IPS-NIHi7 (cell line): ENCODE data around the gene MCTP2.
A peak's percentile ranks its signal among the peaks of the same experiment; 100 is the strongest.
"Not testable (repeated sequence)": the region's sequence is repeated elsewhere in the genome, so short reads cannot be mapped to it uniquely, and the experiment has no call there.

ENCODE experiments used
- DNase-seq: peaks from one replicate; pipeline ENCODE4 v3.0.0; 2012; ENCODE audit warnings: mixed read lengths; ENCODE audit errors: extremely low spot score

The MCTP2 gene

GRCh38 chr15:94453227-94453988 is 222.0 kb downstream of the MCTP2 start:
- DNase-seq = no peak

GRCh38 chr15:94455297-94455696 is 223.9 kb downstream of the MCTP2 start:
- no peak for DNase-seq

GRCh38 chr15:94456226-94456625 is 224.9 kb downstream of the MCTP2 start:
- no peak for DNase-seq

- DNase-seq = no peak
These were observed 226.3 kb downstream of the MCTP2 start for GRCh38 chr15:94457661-94458060.

GRCh38 chr15:94460624-94461023 is 229.3 kb downstream of the MCTP2 start:
- DNase-seq = no peak

GRCh38 chr15:94467034-94467433 is 235.7 kb downstream of the MCTP2 start:
- no peak for DNase-seq

- no peak for DNase-seq
These were observed 239.1 kb downstream of the MCTP2 start for GRCh38 chr15:94470492-94470891.

GRCh38 chr15:94476686-94477085 is 245.3 kb downstream of the MCTP2 start:
- DNase-seq = no peak

- DNase-seq = no peak
These were observed 246.7 kb downstream of the MCTP2 start for GRCh38 chr15:94477913-94478553.

- no peak for DNase-seq
These were observed 247.4 kb downstream of the MCTP2 start for GRCh38 chr15:94478763-94479162.

- no peak for DNase-seq
These were observed 249.0 kb downstream of the MCTP2 start for GRCh38 chr15:94480289-94480834.

- DNase-seq = no peak
These were observed 253.9 kb downstream of the MCTP2 start for GRCh38 chr15:94485148-94485719.

GRCh38 chr15:94487635-94488034 is 256.3 kb downstream of the MCTP2 start:
- DNase-seq = no peak

GRCh38 chr15:94493176-94493575 is 261.8 kb downstream of the MCTP2 start:
- DNase-seq = no peak

GRCh38 chr15:94493586-94493985 is 262.2 kb downstream of the MCTP2 start:
- not testable (repeated sequence) for DNase-seq

- DNase-seq = no peak
These were observed 263.4 kb downstream of the MCTP2 start for GRCh38 chr15:94494732-94495131.

GRCh38 chr15:94503293-94503692 is 271.9 kb downstream of the MCTP2 start:
- no peak for DNase-seq

GRCh38 chr15:94509259-94509658 is 277.9 kb downstream of the MCTP2 start:
- no peak for DNase-seq

- DNase-seq = no peak
These were observed 290.8 kb downstream of the MCTP2 start for GRCh38 chr15:94522125-94522524.

GRCh38 chr15:94523873-94524272 is 292.5 kb downstream of the MCTP2 start:
- DNase-seq = no peak

GRCh38 chr15:94524565-94524964 is 293.2 kb downstream of the MCTP2 start:
- DNase-seq = no peak

GRCh38 chr15:94526071-94526689 is 294.8 kb downstream of the MCTP2 start:
- peak; percentile 65 for DNase-seq
